Choroid plexus epithelial cell (primary cell): Measurements from ENCODE around the gene TNN.
"Not testable (repeated sequence)": the region's sequence is repeated elsewhere in the genome, so short reads cannot be mapped to it uniquely, and the experiment has no call there.

ENCODE experiments used
- DNase-seq: peaks from one replicate; pipeline ENCODE4 v3.0.0-alpha.2; 2010; ENCODE audit warnings: low read depth
- H3K4me3 ChIP-seq: 2 replicates; pipeline ENCODE4 v1.5.1; 2011; ENCODE audit warnings: low read depth, mild to moderate bottlenecking, control low read depth, low read length, moderate library complexity
- CTCF ChIP-seq: conservative IDR thresholded peaks from 2 replicates; pipeline ENCODE4 v1.5.1; 2011; ENCODE audit warnings: low read depth, mild to moderate bottlenecking, control low read depth, inconsistent platforms, low read length, moderate library complexity

The TNN gene

GRCh38 chr1:175035865-175036264, 31.8 kb upstream of the TNN start:
- no peak overlapping the region for H3K4me3 ChIP-seq
- TF ChIP-seq CTCF = no peak
- DNase-seq = no peak

GRCh38 chr1:175036476-175036875, 31.2 kb upstream of the TNN start:
- TF ChIP-seq CTCF = no peak
- no peak for DNase-seq
- H3K4me3 ChIP-seq = no peak overlapping the region

GRCh38 chr1:175037416-175037815, 30.2 kb upstream of the TNN start:
- TF ChIP-seq CTCF = no peak
- no peak for DNase-seq
- H3K4me3 ChIP-seq = no peak overlapping the region

- H3K4me3 ChIP-seq = no peak overlapping the region
- no peak for DNase-seq
- no peak for TF ChIP-seq CTCF
Observed at GRCh38 chr1:175040324-175040879, 27.2 kb upstream of the TNN start.

- no peak overlapping the region for H3K4me3 ChIP-seq
- no peak for DNase-seq
- no peak for TF ChIP-seq CTCF
Observed at GRCh38 chr1:175042650-175043049, 25.0 kb upstream of the TNN start.

GRCh38 chr1:175043824-175044223, 23.8 kb upstream of the TNN start:
- peak; percentile 6 for DNase-seq
- no peak for TF ChIP-seq CTCF
- no peak overlapping the region for H3K4me3 ChIP-seq

GRCh38 chr1:175044591-175044990, 23.0 kb upstream of the TNN start:
- DNase-seq, H3K4me3 ChIP-seq: not testable (repeated sequence)
